ENCODE data around the gene TGFA.

GRCh38 chr2:70566906-70567305 is 13.3 kb upstream of the TGFA start:
- no peak for TF ChIP-seq CTCF (IDR thresholded peaks at IDR 0.05)
- TF ChIP-seq POLR2AphosphoS5 (IDR thresholded peaks at IDR 0.05): no peak
- TF ChIP-seq POLR2A (IDR thresholded peaks at IDR 0.05): no peak
